ENCODE measurements around the gene SETDB1. TPM values are rescaled to one million over a fixed set of nuclear protein-coding genes. Genes with fewer than 3 reads are reported as not detected.

The SETDB1 gene
- total RNA-seq, result 30.1 and 34.6 TPM in 2 replicates

GRCh38 chr1:150926097-150926741 is at the start of gene SETDB1:
Gene SETDB1 (plus strand): TSS chr1:150926363. CDS start chr1:150927715, 1,352 bp downstream.

GRCh38 chr1:150887018-150887417 is 39.1 kb upstream of the SETDB1 start, which contains the start of gene CTXND2:
Gene CTXND2 (plus strand): TSS chr1:150887136. CDS start chr1:150912315, 25,179 bp downstream.

GRCh38 chr1:150974580-150975478 is 48.7 kb downstream of the SETDB1 start, which contains the start of gene CERS2:
Gene CERS2 (minus strand): TSS chr1:150974835. CDS start chr1:150969090, 5,745 bp downstream.

DNA sequence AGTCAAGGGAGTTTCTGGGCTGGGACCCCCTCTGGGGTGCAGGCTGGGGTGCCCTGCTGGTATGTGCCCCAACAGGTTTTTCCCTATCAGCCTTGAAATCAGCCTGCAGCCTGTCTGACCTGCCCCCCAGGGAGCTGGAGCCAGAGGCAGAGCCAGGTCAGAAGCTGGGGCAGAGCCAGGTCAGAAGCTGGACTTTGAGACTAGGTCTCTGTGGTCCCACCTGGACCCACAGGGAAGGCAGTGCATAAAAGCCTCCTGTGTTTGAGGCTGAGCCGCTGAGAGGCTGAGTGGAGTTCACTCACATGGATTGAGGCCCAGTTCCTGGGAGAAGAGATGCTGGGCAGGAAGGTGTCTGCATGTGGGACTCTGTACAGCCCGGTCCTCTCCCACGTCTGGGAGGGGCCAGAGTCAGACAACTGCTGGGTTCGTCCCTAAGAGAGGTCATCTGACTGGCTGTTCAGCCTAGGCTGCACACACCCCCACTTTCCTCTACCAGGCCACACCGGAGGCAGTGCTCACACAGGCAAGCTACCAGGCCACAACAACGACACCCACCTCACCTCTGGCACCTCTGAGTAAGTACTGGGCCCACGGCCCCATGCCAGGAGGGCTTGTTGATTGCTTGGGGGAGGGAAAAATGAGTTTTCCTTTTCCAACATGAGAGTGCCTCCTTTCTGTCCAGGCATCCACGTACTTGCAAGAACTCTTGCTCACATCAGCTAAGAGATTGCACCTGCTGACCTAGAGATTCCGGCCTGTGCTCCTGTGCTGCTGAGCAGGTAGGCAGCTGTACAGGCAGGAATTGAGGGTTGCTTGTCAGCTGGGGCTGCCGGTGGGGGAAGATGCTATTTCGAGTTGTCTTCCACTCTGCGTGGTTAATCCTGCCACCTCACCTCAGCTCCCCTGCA is 55.9 kb downstream of the SETDB1 start, which contains the start of gene ANXA9:
TSS of gene ANXA9 (plus strand) at position 488 of the 908 bp plus-strand sequence. CDS start 814 bp downstream, outside the sequence.

DNA sequence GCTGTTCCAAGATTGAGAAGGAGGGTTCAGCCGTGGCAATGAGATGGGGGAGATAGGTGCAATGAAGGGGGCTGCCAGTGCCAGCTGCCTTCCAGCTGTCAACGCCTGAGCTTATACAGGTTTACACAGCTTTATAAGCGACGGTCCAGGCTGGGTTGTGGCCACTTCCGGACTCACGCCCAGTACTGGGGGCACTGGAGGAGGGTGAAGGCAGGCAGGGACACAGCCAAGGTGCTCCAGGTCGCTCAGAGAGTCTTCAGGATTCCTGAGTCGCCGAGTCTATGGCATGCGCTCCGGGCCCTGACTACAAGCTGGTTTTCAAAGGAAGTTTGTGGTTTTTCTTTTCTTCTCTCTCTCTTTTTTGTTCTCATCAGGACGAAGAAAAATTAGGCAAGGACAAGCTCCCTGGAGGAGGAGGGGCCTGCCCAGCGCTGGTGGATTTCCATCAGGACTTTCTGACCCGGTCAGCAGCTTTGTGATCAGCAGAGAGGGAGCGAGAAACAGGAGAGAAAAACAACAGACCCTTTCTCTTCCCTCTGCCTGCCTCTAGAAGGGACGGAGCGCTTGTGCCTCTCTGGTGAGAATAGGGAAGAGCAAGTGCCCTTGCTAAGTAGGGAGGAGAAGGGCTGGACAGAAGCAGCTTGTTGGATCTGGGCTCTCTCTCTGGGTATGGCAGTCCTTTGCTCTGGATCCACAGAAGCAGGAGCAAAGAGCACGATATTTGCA is 80.3 kb downstream of the SETDB1 start, which contains the start of gene MINDY1:
TSS of gene MINDY1 (minus strand) at position 576 of the 726 bp plus-strand sequence. CDS start 4,285 bp downstream, outside the sequence.

DNA sequence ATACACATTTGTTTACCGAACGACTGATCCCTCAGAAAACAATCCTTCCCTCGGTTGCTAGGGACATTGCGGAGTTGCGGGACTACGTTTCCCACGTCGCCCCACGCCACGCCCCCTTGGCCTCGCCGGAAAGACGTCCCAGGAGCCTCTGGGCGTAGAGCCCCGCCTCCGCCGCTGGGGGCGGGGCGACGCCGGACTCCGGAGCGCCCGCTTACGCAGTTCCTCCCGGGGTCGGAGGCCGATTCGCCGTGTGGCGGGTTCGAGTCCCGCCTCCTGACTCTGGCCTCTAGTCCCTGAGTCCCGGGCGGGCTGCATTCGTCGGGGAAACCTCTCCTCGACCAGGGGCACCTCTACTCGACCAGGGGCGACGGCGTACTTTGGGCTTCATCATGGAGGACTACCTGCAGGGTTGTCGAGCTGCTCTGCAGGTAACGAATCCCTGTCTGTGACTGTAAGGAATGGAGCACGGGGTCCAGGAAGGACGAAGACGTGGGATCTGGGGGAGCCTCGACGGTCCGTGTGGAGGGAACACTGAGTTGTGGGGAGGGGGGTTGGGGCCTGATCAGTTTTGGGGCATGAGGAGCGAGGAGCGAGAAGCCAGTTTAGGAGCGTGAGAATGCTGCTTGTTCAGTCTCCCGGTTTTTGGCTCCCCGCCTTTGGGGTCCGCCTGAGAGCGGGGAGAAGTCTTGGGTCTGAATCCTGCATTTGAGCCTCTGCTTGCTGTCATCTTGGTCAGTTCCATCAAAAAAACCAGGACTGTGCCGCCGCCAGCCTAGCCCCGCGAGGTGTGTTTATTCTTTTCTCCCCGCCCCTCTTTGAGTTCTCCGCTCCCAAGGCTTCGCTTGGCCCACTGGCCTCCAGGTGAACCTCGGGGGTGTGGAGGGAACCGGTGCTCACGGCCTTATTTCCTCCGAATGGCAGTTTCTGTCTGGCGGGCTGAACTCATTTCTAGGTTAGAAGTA is 82.4 kb downstream of the SETDB1 start, which contains the start of gene PRUNE1:
TSS of gene PRUNE1 (plus strand) at position 206 of the 962 bp plus-strand sequence. CDS start at position 390, 184 bp downstream.

Other genes with a start within 250 kb of the SETDB1 start
- gene GOLPH3L, start 229.2 kb upstream of the SETDB1 start, total RNA-seq, result 8.3 and 13.6 TPM in 2 replicates
- gene HORMAD1, start 205.5 kb upstream of the SETDB1 start, total RNA-seq, result 0.11 and 0.17 TPM in 2 replicates
- gene CTSS, start 160.6 kb upstream of the SETDB1 start, total RNA-seq, result 50.5 and 71.5 TPM in 2 replicates
- 0.77 and 1.5 TPM in 2 replicates for gene CTSK, start 118.1 kb upstream of the SETDB1 start, total RNA-seq
- 20.3 and 23.4 TPM in 2 replicates for gene ARNT, start 49.8 kb upstream of the SETDB1 start, total RNA-seq
- not detected in 2 replicates for gene CTXND2, start 39.2 kb upstream of the SETDB1 start, total RNA-seq
- gene CERS2, start 48.5 kb downstream of the SETDB1 start, total RNA-seq, result 80.2 and 86.6 TPM in 2 replicates
- gene ANXA9, start 55.9 kb downstream of the SETDB1 start, total RNA-seq, result not detected in 2 replicates
- 10.6 and 10.7 TPM in 2 replicates for gene MINDY1, start 80.5 kb downstream of the SETDB1 start, total RNA-seq
- 5.6 and 6.3 TPM in 2 replicates for gene PRUNE1, start 82.1 kb downstream of the SETDB1 start, total RNA-seq
- gene BNIPL, start 110.2 kb downstream of the SETDB1 start, total RNA-seq, result under 0.01 and 0.09 TPM in 2 replicates
- 1.1 and 1.6 TPM in 2 replicates for gene C1orf56, start 121.4 kb downstream of the SETDB1 start, total RNA-seq
- 43.7 and 60.1 TPM in 2 replicates for gene CDC42SE1, start 133.3 kb downstream of the SETDB1 start, total RNA-seq
- 0.43 and 0.52 TPM in 2 replicates for gene MLLT11, start 134.0 kb downstream of the SETDB1 start, total RNA-seq
- gene GABPB2, start 144.4 kb downstream of the SETDB1 start, total RNA-seq, result 5.6 and 10.0 TPM in 2 replicates
- gene SEMA6C, start 220.3 kb downstream of the SETDB1 start, total RNA-seq, result 2.2 and 4.2 TPM in 2 replicates
- 0.11 TPM in 1 of 2 replicates, not detected in the other for gene TNFAIP8L2, start 230.3 kb downstream of the SETDB1 start, total RNA-seq
- gene LYSMD1, start 239.5 kb downstream of the SETDB1 start, total RNA-seq, result 4.6 and 4.8 TPM in 2 replicates
- gene SCNM1, start 239.8 kb downstream of the SETDB1 start, total RNA-seq, result 15.5 and 18.8 TPM in 2 replicates
- gene TMOD4, start 249.6 kb downstream of the SETDB1 start, total RNA-seq, result 0.26 TPM in 1 of 2 replicates, not detected in the other